UCSD-AML1 (cell line): ENCODE results near the gene SAFB.
"Not testable (repeated sequence)": the region's sequence is repeated elsewhere in the genome, so short reads cannot be mapped to it uniquely, and the experiment has no call there.

ENCODE experiments used
- DNase-seq: peaks from one replicate; lab custom pipeline; 2025; ENCODE audit not compliant: unreplicated experiment; lab: John Stamatoyannopoulos, UW

Gene SAFB

DNA sequence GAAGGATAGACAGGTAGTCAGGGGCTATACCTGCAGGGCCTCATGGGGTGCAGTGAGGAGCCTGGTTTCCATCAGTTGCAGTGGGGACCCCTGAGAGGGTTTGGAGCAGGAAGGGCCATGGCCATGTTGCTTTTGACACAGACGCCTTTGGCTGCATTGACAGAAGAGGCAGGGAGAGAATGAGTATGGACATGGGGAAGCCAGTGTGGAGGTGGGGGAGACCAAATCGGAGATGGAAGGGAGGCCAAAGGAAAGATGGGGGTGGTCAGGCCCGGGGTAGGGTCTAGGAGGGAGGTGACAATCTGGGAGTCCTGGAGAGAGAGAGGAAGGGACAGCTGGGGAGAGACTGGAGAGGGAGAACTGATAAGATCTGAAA, 59.2 kb downstream of the SAFB start:
- no peak for DNase-seq

DNA sequence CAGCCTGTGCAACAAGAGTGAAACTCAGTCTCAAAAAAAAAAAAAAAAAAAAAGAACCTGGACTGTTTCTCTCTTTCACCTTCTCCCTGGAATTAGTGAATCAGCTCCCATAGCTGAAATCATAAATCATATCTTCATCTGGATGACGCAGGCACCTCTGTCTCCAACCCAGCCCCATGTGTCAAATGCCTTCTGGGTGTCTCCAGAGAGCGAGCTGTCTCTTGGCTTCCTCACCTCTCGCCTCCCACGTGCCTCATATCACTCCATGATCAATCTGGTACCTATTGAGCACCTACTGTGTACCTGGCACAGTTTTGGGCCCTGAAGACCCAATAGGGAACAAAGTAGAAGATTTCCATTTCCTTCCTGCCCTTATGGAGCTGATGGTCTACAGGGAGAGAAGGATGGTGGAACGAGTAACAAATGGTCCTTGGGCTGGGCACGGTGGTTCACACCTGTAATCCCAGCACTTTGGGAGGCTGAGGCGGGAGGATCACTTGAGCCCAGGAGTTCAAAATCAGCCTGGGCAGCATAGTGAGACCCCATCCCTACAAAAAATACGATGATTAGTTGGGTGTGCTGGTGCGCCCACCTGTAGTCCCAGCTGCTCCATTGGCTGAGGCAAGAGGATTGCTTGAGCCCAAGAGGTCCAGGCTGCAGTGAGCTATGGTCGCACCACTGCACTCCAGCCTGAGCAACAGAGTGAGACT, 60.4 kb downstream of the SAFB start:
- no peak for DNase-seq

- no peak for DNase-seq
Measured at GRCh38 chr19:5684694-5685430, 62.0 kb downstream of the SAFB start.

DNA sequence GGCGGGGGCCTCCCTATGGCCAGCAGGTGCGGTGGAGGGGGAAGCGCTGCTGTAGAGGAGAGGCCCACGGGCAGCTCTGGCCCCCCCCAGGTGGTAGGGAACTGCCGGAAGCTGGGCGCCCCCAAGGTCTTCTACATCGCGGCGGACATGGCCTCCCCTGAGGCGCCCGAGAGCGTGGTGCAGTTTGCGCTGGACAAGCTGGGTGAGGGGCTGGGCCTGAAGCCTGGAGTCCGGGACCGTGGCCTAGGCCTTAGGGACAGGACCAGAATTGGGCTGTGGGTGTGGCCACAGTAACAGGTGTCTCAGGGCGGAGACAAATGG, 63.4 kb downstream of the SAFB start:
- no peak for DNase-seq

DNA sequence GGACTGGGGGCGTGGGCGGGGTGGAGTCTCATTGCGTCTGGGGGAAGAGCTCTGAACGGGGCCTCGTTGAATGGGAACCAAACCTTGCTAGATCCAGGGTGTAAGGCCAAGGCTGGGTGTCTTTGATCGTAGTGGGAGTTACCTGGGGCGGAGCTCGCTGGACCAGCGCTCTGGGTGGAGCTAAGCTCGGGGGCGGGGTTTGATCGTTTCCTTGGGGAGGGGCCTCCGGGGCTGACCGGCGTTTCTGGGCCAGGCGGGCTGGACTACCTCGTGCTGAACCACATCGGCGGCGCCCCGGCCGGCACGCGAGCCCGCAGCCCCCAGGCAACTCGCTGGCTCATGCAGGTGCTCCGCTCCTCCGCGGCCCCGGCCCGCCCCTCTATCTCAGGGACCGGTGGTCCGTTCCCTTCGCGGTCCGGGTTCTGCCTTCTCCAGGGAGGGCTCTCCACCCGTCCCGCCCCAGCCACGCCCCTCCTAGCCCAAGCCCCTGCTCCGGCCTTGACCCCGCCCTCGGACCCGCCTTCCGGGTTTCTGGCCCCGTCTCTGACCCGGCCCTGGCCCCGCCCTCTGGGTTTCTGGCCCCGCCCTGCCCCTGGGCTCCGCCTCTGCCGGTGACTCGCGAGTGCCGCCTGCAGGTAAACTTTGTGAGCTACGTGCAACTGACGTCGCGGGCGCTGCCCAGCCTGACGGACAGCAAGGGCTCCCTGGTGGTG, 63.9 kb downstream of the SAFB start:
- DNase-seq: peak; percentile 99

DNA sequence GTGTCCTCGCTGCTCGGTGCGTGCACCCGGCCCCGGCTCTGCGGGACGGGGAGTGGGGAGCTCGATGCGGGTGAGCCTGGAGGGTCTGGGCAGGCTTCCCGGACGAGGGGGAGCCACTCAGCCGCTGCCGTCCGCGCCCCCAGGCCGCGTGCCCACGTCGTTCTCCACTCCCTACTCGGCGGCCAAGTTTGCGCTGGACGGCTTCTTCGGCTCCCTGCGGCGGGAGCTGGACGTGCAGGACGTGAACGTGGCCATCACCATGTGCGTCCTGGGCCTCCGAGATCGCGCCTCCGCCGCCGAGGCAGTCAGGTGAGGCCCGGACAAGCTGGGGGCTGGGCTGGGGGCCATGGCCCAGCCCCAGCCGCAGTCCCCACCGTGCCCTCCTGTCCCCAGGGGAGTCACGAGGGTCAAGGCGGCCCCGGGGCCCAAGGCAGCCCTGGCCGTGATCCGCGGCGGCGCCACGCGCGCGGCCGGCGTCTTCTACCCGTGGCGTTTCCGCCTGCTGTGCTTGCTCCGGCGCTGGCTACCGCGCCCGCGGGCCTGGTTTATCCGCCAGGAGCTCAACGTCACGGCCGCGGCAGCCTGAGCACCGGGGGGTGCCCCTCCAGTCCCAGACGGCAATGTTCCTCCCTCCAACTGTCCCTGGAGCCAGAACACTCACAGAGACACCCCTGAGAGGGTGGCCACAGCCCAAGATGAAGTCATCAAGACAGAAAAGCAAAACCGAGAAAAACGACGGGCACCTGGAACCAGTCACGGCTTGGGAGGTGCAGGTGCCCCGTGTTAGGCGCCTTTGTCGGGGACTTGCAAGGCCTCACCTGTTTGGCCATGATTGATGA, 64.7 kb downstream of the SAFB start:
- DNase-seq: no peak

DNA sequence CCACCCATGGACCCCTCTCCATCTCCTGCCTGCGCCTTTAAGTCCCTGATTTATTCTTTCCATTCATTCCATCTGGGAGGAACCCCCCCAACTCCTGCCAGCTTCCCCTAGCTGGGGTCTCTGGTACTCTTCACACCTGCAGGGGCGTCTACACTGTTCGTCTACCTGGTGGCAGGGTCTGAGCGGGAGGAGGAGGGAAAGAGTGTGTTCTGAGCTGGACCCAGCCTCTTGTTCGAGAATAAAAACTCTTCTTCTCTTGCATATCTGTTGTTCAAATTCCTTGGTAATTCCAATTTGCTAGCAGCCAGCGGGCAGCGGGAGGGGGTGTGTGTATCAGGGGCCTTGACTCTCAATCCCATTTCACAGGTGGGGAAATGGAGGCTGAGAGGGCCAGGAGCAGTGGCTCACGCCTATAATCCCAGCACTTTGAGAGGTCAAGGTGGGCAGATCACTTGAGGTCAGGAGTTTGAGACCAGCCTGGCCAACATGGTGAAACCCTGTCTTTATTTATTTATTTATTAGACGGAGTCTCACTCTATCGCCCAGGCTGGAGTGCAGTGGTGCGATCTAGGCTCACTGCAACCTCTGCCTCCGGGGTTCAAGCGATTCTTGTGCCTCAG, 65.5 kb downstream of the SAFB start:
- DNase-seq: not testable (repeated sequence)

- DNase-seq: peak; percentile 99
Measured at GRCh38 chr19:5690125-5690954, 67.5 kb downstream of the SAFB start, which contains the start of gene RPL36. Gene RPL36, plus strand, starts transcription at chr19:5690295. Its CDS starts 213 bp downstream, at chr19:5690508.

DNA sequence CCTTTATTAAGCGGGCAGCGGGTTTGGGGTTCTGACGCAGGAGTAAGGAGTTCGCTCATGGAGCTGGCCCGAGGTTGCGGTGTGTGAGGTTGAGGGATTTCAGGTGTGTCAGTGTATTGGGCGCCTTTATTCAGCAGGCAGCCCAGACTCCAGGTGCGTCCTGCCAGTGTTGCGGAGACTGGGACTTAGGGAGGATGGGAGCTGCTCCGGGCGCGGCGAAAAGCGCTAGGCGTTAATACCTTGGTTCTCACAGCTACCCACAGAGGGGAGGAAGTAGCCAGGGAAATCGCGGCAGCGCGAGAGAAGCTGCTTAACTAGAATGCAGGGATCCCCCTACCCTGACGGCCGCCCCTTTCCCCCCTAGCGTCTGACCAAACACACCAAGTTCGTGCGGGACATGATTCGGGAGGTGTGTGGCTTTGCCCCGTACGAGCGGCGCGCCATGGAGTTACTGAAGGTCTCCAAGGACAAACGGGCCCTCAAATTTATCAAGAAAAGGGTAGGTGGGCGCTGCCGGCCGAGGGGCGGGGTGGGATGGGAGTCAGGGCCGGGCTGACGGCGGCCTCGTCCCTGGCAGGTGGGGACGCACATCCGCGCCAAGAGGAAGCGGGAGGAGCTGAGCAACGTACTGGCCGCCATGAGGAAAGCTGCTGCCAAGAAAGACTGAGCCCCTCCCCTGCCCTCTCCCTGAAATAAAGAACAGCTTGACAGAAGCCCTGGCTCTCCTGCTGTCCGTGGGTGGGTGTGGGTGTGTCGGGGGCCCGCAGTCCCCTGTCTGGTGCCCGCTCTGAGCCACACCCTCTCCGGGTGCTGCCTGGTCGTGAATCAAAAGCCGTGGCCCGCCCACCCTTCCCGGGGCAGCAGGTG, 68.3 kb downstream of the SAFB start:
- peak; percentile 61 for DNase-seq

- DNase-seq: no peak
Measured at GRCh38 chr19:5691822-5692722, 69.2 kb downstream of the SAFB start.

DNA sequence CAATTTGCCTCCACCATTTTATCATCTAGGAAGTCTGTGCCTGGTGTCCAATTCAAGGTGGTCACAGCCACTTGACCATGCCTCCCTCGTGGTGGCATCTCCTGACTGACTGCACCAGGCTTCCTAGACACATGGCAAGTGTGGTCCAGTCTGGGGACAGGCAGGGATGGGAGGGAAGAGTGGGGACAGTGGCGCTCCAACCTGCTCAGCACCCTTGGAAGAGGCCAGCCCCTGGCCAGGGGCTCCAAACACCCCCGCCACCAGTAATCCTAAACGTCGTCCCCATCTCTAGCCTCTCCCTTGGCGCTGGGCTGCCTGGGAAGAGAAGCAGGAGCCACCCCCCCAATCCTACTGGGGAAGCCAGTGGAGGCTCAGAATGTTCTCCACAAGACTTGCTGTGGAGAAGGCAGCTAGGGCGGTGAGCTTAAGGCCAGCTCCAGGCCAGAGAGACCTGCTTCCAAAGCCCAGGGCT, 69.9 kb downstream of the SAFB start:
- DNase-seq: no peak

GRCh38 chr19:5693195-5694166, 70.6 kb downstream of the SAFB start:
- no peak for DNase-seq

DNA sequence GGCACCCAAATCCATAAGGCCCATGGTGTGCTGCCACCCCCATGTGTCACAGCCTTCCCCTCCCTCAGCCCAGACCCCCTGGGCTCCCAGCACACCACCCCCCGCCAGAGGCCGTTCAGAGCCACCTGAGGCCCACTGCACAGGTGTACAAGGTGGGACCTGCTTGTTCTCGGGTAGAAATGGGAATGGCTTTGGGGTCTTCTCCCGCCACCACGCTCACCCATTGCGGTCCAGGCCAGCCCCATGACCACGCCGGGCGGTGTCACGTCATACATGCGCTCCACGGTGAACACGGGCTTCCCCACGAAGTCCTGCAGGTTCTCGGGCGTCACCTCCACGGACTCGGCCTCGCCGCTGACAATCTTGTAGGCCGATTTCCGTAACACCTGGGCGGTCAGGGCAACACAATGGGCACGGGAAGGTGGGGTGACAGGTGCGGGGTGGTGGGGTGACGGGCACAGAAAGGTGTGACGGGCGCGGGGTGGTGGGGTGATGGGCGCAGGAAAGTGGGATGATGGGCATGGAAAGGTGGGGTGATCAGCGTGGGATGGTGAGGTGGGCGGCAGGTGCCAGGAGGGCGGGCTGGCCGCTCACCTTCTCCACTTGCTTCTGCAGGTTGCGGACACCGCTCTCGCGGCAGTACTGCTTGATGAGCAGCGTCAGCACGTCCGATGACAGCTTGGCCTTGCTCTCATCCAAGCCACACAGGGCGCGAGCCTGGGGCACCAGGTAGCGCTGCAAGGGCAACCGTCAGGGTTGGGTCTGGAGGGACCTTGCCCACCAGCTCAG, 71.5 kb downstream of the SAFB start:
- no peak for DNase-seq

GRCh38 chr19:5694956-5695648, 72.2 kb downstream of the SAFB start:
- DNase-seq: no peak

- DNase-seq: no peak
Measured at GRCh38 chr19:5695649-5696195, 72.8 kb downstream of the SAFB start.
